Measurements from ENCODE around the gene ZCCHC10. TPM values are rescaled to one million over a fixed set of nuclear protein-coding genes. Genes with fewer than 3 reads are reported as not detected.
A peak's percentile ranks its signal among the peaks of the same experiment; 100 is the strongest.
"Not testable (repeated sequence)": the region's sequence is repeated elsewhere in the genome, so short reads cannot be mapped to it uniquely, and the experiment has no call there.

The ZCCHC10 gene
- total RNA-seq, 4 donors from 2014 or later: 19.1 to 37.4 (median 25.7) TPM

DNA sequence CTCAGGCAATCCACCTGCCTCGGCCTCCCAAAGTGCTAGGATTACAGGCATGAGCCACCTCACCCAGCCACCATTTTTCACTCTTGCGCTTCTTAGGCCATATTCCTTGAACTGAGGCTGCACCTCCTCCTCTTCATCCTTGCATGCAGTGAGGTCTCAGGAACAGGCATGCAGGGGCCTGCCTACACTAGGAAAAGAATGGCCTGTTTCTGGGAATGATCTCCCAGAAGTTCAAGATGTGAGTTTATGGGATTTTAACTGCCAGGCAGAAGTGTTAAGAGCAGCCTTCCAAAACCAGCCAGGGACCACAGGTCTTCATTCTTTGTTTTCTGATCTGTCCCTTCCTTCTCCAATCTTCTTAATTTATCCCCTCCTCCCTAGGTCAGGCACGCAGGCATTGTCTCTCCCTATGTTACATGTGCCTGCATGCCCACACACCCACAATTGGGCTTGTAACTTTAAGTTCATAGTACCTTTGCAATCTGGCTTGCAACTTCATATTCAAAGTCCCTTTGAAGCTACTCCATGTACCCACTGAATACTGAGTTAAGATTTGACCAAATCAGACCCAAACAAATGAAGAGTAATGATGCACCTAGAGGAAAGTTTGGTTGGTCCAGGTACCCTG, 14.9 kb upstream of the ZCCHC10 start:
- WGBS, 2 donors (ENCODE audit: low coverage in 1 of 2): 90% methylated on average over 3 of the region's 3 CpGs; no CpG with 5 or more reads in 1 of the 2 donors
- peaks cover 0 to 9% (median 2%) of the 10 kb centered on the region in 4 donors for H3K4me1 ChIP-seq
- TF ChIP-seq POLR2A (IDR thresholded peaks at IDR 0.05): no peak
- no peak overlapping the region for H3K4me3 ChIP-seq
- intact Hi-C loops (cut with DNase I; ENCODE audit: low total_unique reads): no loop called here
- H3K27ac ChIP-seq: no peak overlapping the region
- no peaks in the 10 kb centered on the region for H3K36me3 ChIP-seq
- in situ Hi-C loops (cut with MboI; ENCODE audit: low pct_ligation_motif_present in 1 of 4, low pct_unique_long_range_greater_than_20kb in 1 of 4, low sequenced_read_pairs in 3 of 4): no loop called here
- H3K27me3 ChIP-seq: no peaks in the 10 kb centered on the region
- no peak for DNase-seq
- H3K9me3 ChIP-seq: no peaks in the 10 kb centered on the region

DNA sequence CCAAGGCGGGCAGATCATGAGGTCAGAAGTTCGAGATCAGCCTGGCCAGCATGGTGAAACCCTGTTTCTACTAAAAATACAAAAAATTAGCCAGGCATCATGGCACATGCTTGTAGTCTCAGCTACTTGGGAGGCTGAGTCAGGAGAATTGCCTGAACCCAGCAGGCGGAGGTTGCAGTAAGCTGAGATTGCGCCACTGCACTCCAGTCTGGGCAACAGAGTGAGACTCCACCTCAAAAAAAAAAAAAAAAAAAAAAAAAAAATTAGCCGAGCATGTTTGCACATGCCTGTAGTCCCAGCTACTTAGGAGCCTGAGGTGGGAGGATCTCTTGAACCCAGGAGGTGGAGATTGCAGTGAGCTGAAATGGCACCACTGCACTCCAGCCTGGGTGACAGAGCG, 10.3 kb upstream of the ZCCHC10 start:
- in situ Hi-C loops (cut with MboI; ENCODE audit: low pct_ligation_motif_present in 1 of 4, low pct_unique_long_range_greater_than_20kb in 1 of 4, low sequenced_read_pairs in 3 of 4); intact Hi-C loops (cut with DNase I; ENCODE audit: low total_unique reads); H3K4me3 ChIP-seq; H3K36me3 ChIP-seq; H3K27me3 ChIP-seq; H3K27ac ChIP-seq; DNase-seq; H3K9me3 ChIP-seq: not testable (repeated sequence)
- H3K4me1 ChIP-seq: peaks cover 0 to 31% (median 10%) of the 10 kb centered on the region in 4 donors
- WGBS, 2 donors (ENCODE audit: low coverage in 1 of 2): 88% methylated on average over 6 of the region's 6 CpGs

GRCh38 chr5:133035224-133035623, 8.9 kb upstream of the ZCCHC10 start:
- no peak for TF ChIP-seq POLR2AphosphoS5 (IDR thresholded peaks at IDR 0.05)
- no peak for TF ChIP-seq CTCF (IDR thresholded peaks at IDR 0.05)
- TF ChIP-seq EP300 (IDR thresholded peaks at IDR 0.05; ENCODE audit: low read depth): no peak
- TF ChIP-seq POLR2A (IDR thresholded peaks at IDR 0.05): no peak
- intact Hi-C loops (cut with DNase I; ENCODE audit: low total_unique reads): no loop called here

GRCh38 chr5:133034064-133034463, 7.7 kb upstream of the ZCCHC10 start:
- Histone ChIP-seq H3K36me3 (no peaks in the 10 kb centered on the region), H3K4me1 (peaks cover 0 to 40% (median 10%) of the 10 kb centered on the region in 4 donors), H3K4me3 (no peak overlapping the region), H3K27me3 (no peaks in the 10 kb centered on the region), H3K27ac (peak overlapping the region; percentile 12 to 80 (median 77)), H3K9me3 (no peaks in the 10 kb centered on the region)
- TF ChIP-seq EP300 (IDR thresholded peaks at IDR 0.05; ENCODE audit: low read depth) (no peak), CTCF (IDR thresholded peaks at IDR 0.05) (no peak), POLR2AphosphoS5 (IDR thresholded peaks at IDR 0.05) (no peak), POLR2A (IDR thresholded peaks at IDR 0.05) (no peak)
- 76 to 89% methylated on average over 8 to 11 of the region's 11 CpGs for WGBS, 2 donors (ENCODE audit: low coverage in 1 of 2)
- no peak for DNase-seq
- in situ Hi-C loops (cut with MboI; ENCODE audit: low pct_ligation_motif_present in 1 of 4, low pct_unique_long_range_greater_than_20kb in 1 of 4, low sequenced_read_pairs in 3 of 4) (no loop called here), intact Hi-C loops (cut with DNase I; ENCODE audit: low total_unique reads) (no loop called here)

More at GRCh38 chr5:133035224-133035623, 8.9 kb upstream of the ZCCHC10 start:
- Histone ChIP-seq H3K9me3 (no peaks in the 10 kb centered on the region), H3K27me3 (no peaks in the 10 kb centered on the region), H3K4me1 (peaks cover 0 to 35% (median 10%) of the 10 kb centered on the region in 4 donors), H3K27ac (no peak overlapping the region), H3K4me3 (no peak overlapping the region), H3K36me3 (no peaks in the 10 kb centered on the region)
- no peak for DNase-seq
- 70 to 73% methylated on average over 2 of the region's 2 CpGs for WGBS, 2 donors (ENCODE audit: low coverage in 1 of 2)
- in situ Hi-C loops (cut with MboI; ENCODE audit: low pct_ligation_motif_present in 1 of 4, low pct_unique_long_range_greater_than_20kb in 1 of 4, low sequenced_read_pairs in 3 of 4): no loop called here

DNA sequence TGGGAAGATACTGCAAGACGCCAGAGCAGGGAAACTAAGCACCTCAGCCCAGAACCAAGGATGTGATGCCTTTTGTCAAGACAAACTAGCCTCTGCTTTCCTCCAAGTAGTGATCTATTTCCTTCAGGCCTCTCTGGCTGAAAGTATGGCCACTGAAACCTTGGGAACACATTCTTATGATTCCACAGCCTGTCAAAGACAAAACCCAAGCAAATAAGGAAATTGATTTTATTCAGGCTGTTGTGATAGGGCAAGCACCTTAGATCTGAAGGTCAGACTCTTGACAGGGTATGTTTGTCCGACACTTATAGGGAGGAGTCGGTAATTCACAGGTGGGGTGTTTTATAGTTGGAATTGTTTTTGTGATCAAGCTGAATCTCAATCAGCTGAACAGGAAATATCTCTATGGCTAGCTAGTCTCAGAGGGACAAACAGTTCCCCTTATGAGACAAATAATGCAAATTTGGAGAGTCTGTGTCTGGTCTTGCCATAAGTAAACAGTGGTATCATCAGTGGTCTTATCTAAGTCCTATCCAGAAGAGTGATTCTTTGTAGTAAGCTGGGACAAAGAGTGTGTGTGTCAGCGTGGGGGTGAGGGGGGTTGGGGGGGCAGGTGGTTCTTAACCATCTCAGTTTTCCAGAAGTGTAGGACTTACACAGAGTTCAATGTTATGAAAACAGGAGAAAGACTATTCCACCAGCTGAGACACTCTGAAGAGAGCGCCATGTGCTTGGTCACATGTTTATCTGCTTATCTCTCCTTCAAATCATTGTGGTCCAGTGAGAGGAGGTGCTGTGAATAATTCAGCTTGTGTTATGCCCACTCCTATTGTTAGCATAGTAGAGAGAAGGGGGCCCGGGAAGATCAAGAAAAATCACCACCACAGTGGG, 6.7 kb upstream of the ZCCHC10 start:
- no peak for DNase-seq
- Histone ChIP-seq H3K36me3 (no peaks in the 10 kb centered on the region), H3K9me3 (no peaks in the 10 kb centered on the region), H3K4me3 (no peak overlapping the region), H3K27ac (peak overlapping the region; percentile 76 to 80 (median 77)), H3K4me1 (peaks cover 0 to 40% (median 10%) of the 10 kb centered on the region in 4 donors), H3K27me3 (no peaks in the 10 kb centered on the region)
- in situ Hi-C loops (cut with MboI; ENCODE audit: low pct_ligation_motif_present in 1 of 4, low pct_unique_long_range_greater_than_20kb in 1 of 4, low sequenced_read_pairs in 3 of 4) (no loop called here), intact Hi-C loops (cut with DNase I; ENCODE audit: low total_unique reads) (no loop called here)
- 41 to 44% methylated on average over 5 to 6 of the region's 6 CpGs for WGBS, 2 donors (ENCODE audit: low coverage in 1 of 2)
- TF ChIP-seq POLR2AphosphoS5 (IDR thresholded peaks at IDR 0.05) (peak in 2 of 3 donors; percentile 18 to 53), EP300 (IDR thresholded peaks at IDR 0.05; ENCODE audit: low read depth) (no peak)

Measured in transverse colon (tissue), 4 donors.